ENCODE results near the gene RABEP1. TPM values are rescaled to one million over a fixed set of nuclear protein-coding genes. Genes with fewer than 3 reads are reported as not detected.

Gene RABEP1
- total and polyA plus RNA-seq, 2 donors from 2014 or later, result 21.1 to 47.6 TPM

GRCh38 chr17:5249615-5250014 is 32.5 kb upstream of the RABEP1 start:
- intact Hi-C loops (cut with DNase I), result no loop called here
- H3K9ac ChIP-seq (ENCODE audit: low read length in 3 of 3), result no peak overlapping the region
- no peaks in the 10 kb centered on the region for H3K9me3 ChIP-seq (ENCODE audit: control insufficient read depth in 2 of 3, insufficient read depth in 1 of 3, low read length in 3 of 3)
- no peaks in the 10 kb centered on the region for H3K27me3 ChIP-seq (ENCODE audit: control insufficient read depth, insufficient read depth, low read length)
- H3K4me1 ChIP-seq (ENCODE audit: control insufficient read depth in 2 of 3, insufficient read depth in 2 of 3, low read depth in 1 of 3, low read length in 3 of 3), result no peaks in the 10 kb centered on the region
- no peak overlapping the region for H3K4me3 ChIP-seq (ENCODE audit: low read length in 3 of 3)
- H3K36me3 ChIP-seq (ENCODE audit: control insufficient read depth in 2 of 3, insufficient read depth in 3 of 3, low read length in 3 of 3), result no peaks in the 10 kb centered on the region
- no peak overlapping the region for H3K27ac ChIP-seq (ENCODE audit: low read depth in 2 of 2, low read length in 2 of 2)
- DNase-seq (peak in 4 of 5 donors; percentile 62 to 92 (median 76)), FAIRE-seq (no peak)
- peak; percentile 64 for TF ChIP-seq CTCF (IDR thresholded peaks at IDR 0.05; ENCODE audit: borderline replicate concordance, extremely low read depth, insufficient read depth)

GRCh38 chr17:5254414-5254813 is 27.7 kb upstream of the RABEP1 start:
- H3K9ac ChIP-seq (ENCODE audit: low read length in 3 of 3), result no peak overlapping the region
- H3K27me3 ChIP-seq (ENCODE audit: control insufficient read depth, insufficient read depth, low read length), result no peaks in the 10 kb centered on the region
- DNase-seq (no peak), FAIRE-seq (no peak)
- no peaks in the 10 kb centered on the region for H3K4me1 ChIP-seq (ENCODE audit: control insufficient read depth in 2 of 3, insufficient read depth in 2 of 3, low read depth in 1 of 3, low read length in 3 of 3)
- H3K36me3 ChIP-seq (ENCODE audit: control insufficient read depth in 2 of 3, insufficient read depth in 3 of 3, low read length in 3 of 3), result no peaks in the 10 kb centered on the region
- H3K9me3 ChIP-seq (ENCODE audit: control insufficient read depth in 2 of 3, insufficient read depth in 1 of 3, low read length in 3 of 3), result no peaks in the 10 kb centered on the region
- no peak overlapping the region for H3K27ac ChIP-seq (ENCODE audit: low read depth in 2 of 2, low read length in 2 of 2)
- H3K4me3 ChIP-seq (ENCODE audit: low read length in 3 of 3), result no peak overlapping the region
- TF ChIP-seq CTCF (IDR thresholded peaks at IDR 0.05; ENCODE audit: borderline replicate concordance, extremely low read depth, insufficient read depth), result no peak
- intact Hi-C loops (cut with DNase I), result no loop called here

- no peaks in the 10 kb centered on the region for H3K9me3 ChIP-seq (ENCODE audit: control insufficient read depth in 2 of 3, insufficient read depth in 1 of 3, low read length in 3 of 3)
- intact Hi-C loops (cut with DNase I), result no loop called here
- no peaks in the 10 kb centered on the region for H3K27me3 ChIP-seq (ENCODE audit: control insufficient read depth, insufficient read depth, low read length)
- no peaks in the 10 kb centered on the region for H3K36me3 ChIP-seq (ENCODE audit: control insufficient read depth in 2 of 3, insufficient read depth in 3 of 3, low read length in 3 of 3)
- H3K9ac ChIP-seq (ENCODE audit: low read length in 3 of 3), result no peak overlapping the region
- DNase-seq (no peak), FAIRE-seq (no peak)
- H3K4me3 ChIP-seq (ENCODE audit: low read length in 3 of 3), result no peak overlapping the region
- H3K4me1 ChIP-seq (ENCODE audit: control insufficient read depth in 2 of 3, insufficient read depth in 2 of 3, low read depth in 1 of 3, low read length in 3 of 3), result no peaks in the 10 kb centered on the region
- no peak overlapping the region for H3K27ac ChIP-seq (ENCODE audit: low read depth in 2 of 2, low read length in 2 of 2)
- TF ChIP-seq CTCF (IDR thresholded peaks at IDR 0.05; ENCODE audit: borderline replicate concordance, extremely low read depth, insufficient read depth), result no peak
These were observed 27.1 kb upstream of the RABEP1 start for GRCh38 chr17:5254903-5255521.

GRCh38 chr17:5257124-5257523 is 25.0 kb upstream of the RABEP1 start:
- intact Hi-C loops (cut with DNase I), result no loop called here
- no peak for DNase-seq
- Histone ChIP-seq H3K4me1 (ENCODE audit: control insufficient read depth in 2 of 3, insufficient read depth in 2 of 3, low read depth in 1 of 3, low read length in 3 of 3) (no peaks in the 10 kb centered on the region), H3K27ac (ENCODE audit: low read depth in 2 of 2, low read length in 2 of 2) (no peak overlapping the region), H3K36me3 (ENCODE audit: control insufficient read depth in 2 of 3, insufficient read depth in 3 of 3, low read length in 3 of 3) (no peaks in the 10 kb centered on the region), H3K27me3 (ENCODE audit: control insufficient read depth, insufficient read depth, low read length) (no peaks in the 10 kb centered on the region), H3K9ac (ENCODE audit: low read length in 3 of 3) (no peak overlapping the region), H3K4me3 (ENCODE audit: low read length in 3 of 3) (no peak overlapping the region), H3K9me3 (ENCODE audit: control insufficient read depth in 2 of 3, insufficient read depth in 1 of 3, low read length in 3 of 3) (no peaks in the 10 kb centered on the region)
- no peak for FAIRE-seq
- no peak for TF ChIP-seq CTCF (IDR thresholded peaks at IDR 0.05; ENCODE audit: borderline replicate concordance, extremely low read depth, insufficient read depth)
